HL-60 (cell line): ENCODE data around the gene MAP7D2.

Experiments
- CTCF ChIP-seq: IDR thresholded peaks from one replicate; pipeline ENCODE4 v1.5.1; 2011; ENCODE audit warnings: low read length, control low read depth, inconsistent platforms; ENCODE audit not compliant: insufficient read depth
- POLR2AphosphoS5 ChIP-seq: IDR thresholded peaks from 2 replicates; pipeline ENCODE4 v1.6.1; 2012; ENCODE audit warnings: low read depth

- TF ChIP-seq CTCF, result no peak
- TF ChIP-seq POLR2AphosphoS5, result no peak
Observed at GRCh38 chrX:19956923-19957322, 159.8 kb downstream of the MAP7D2 start.
